Muscle layer of duodenum (tissue), 2 donors: ENCODE results near the gene BLMH.
"Not testable (repeated sequence)": the region's sequence is repeated elsewhere in the genome, so short reads cannot be mapped to it uniquely, and the experiment has no call there.

Experiments used
- H3K27ac ChIP-seq: one replicate; pipeline ENCODE4 v1.7.0; 2013; ENCODE audit warnings: mild to moderate bottlenecking, low read length
- H3K27me3 ChIP-seq: one replicate; pipeline ENCODE4 v1.7.0; 2013; ENCODE audit warnings: low read depth, mild to moderate bottlenecking, control low read depth, low read length
- H3K36me3 ChIP-seq, 2 donors: one replicate each; pipeline ENCODE4 v1.7.0; 2013; ENCODE audit warnings: low read length in 2 of 2, control low read depth in 1 of 2, mild to moderate bottlenecking in 1 of 2; ENCODE audit not compliant: insufficient read depth in 2 of 2, control insufficient read depth in 1 of 2
- H3K4me1 ChIP-seq, 2 donors: one replicate each; pipeline ENCODE4 v1.7.0; 2013; ENCODE audit warnings: low read length in 2 of 2, mild to moderate bottlenecking in 2 of 2, control low read depth in 1 of 2, moderate library complexity in 1 of 2; ENCODE audit not compliant: insufficient read depth in 2 of 2, control insufficient read depth in 1 of 2
- H3K4me3 ChIP-seq, 2 donors: one replicate each; pipeline ENCODE4 v1.7.0; 2013; ENCODE audit warnings: low read length in 2 of 2, low read depth in 1 of 2, mild to moderate bottlenecking in 1 of 2
- H3K9me3 ChIP-seq, 2 donors: one replicate each; pipeline ENCODE4 v1.7.0; 2013; ENCODE audit warnings: low read length in 2 of 2, control low read depth in 1 of 2, mild to moderate bottlenecking in 1 of 2; ENCODE audit not compliant: control insufficient read depth in 1 of 2
- donor health status: healthy.

The BLMH gene

DNA sequence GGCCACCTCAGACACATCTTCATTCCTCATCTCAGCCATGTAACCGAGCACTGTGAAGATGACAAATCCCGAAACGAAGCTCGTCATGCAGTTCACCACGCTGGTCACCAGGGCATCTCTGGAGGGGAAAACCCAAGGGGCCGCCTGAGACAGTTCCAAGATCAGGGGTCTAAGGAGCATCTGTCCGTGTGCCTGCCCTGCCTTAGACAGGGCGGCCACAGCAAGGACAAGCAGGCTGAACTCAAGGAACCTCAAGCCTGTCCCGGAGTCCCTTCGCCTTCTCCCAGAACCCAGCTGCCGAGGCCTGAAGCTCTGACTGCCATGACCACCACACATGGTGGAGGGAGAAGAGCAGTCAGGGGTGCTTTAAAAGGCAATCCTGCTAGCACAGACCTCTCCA lies 79.0 kb downstream of the BLMH start:
- Histone ChIP-seq H3K4me3 (no peak overlapping the region), H3K4me1 (no peaks in the 10 kb centered on the region), H3K36me3 (no peaks in the 10 kb centered on the region), H3K9me3 (no peaks in the 10 kb centered on the region), H3K27me3 (no peaks in the 10 kb centered on the region), H3K27ac (no peak overlapping the region)

DNA sequence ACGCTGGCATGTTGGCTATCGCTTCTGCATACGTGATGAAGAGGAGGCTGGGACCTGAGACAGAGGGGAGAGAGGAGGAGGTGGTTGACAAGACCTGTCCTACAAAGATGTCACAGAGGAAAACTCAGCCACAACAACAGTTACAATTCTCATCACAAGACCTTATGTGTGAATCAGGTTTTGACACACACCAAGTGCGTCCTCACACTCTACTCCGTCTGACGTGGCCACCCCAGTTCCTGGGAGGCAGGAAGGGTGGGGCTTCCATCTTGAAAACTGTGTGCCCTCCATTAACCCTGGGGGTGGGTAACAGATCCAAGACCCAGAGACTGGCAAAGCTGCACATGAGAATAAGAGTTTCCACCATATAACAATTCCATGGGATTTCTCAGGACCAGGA lies 80.4 kb downstream of the BLMH start:
- Histone ChIP-seq H3K36me3 (no peaks in the 10 kb centered on the region), H3K27ac (no peak overlapping the region), H3K27me3 (no peaks in the 10 kb centered on the region), H3K4me1 (no peaks in the 10 kb centered on the region), H3K4me3 (no peak overlapping the region), H3K9me3 (no peaks in the 10 kb centered on the region)

DNA sequence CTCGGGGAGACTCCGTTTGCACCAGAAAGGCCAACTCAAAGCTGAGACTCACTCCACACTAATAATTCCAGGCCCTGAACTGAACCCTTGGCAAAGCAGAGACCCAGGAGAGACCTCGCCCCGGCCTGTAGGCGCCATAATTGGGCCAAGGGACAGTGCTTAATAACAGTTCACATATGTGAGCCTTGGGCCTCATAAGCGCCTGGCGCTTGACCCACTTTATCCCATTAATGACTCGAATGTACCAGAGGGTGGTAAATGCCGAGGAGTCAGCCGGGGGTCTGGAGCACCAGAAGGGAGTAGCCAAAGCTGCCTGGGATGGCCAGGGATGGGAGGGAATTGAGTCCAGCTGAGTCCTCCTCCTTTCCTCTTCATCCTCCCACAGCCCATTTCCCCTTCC lies 80.8 kb downstream of the BLMH start:
- no peak overlapping the region for H3K4me3 ChIP-seq
- H3K4me1 ChIP-seq: no peaks in the 10 kb centered on the region
- no peaks in the 10 kb centered on the region for H3K36me3 ChIP-seq
- H3K27me3 ChIP-seq: no peaks in the 10 kb centered on the region
- no peak overlapping the region for H3K27ac ChIP-seq
- H3K9me3 ChIP-seq: no peaks in the 10 kb centered on the region

DNA sequence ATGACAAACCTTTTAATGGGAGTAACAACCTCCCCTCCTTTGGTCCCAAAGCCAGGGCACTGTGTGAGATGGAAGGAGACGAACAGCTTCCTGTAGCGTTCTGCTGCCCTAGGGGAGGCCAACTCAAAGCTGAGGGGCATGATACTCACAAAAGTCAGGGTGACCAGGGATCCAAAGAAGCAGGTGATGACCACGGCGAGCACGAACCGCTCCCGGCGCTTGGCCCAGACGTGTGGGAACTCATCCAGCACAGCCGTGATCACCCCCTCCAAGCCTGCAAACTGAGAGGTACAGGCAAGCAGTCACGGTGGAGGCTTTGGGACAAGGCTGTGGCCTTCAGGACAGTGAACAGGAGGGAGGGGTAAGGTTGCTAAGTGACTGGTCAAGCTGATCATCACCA lies 81.4 kb downstream of the BLMH start:
- H3K9me3 ChIP-seq: no peaks in the 10 kb centered on the region
- H3K27me3 ChIP-seq: no peaks in the 10 kb centered on the region
- no peaks in the 10 kb centered on the region for H3K4me1 ChIP-seq
- no peak overlapping the region for H3K27ac ChIP-seq
- no peaks in the 10 kb centered on the region for H3K36me3 ChIP-seq
- H3K4me3 ChIP-seq: no peak overlapping the region

- Histone ChIP-seq H3K9me3 (no peaks in the 10 kb centered on the region), H3K4me3 (no peak overlapping the region), H3K27me3 (no peaks in the 10 kb centered on the region), H3K4me1 (no peaks in the 10 kb centered on the region), H3K27ac (no peak overlapping the region), H3K36me3 (no peaks in the 10 kb centered on the region)
These were observed 81.8 kb downstream of the BLMH start for GRCh38 chr17:30209930-30210329.

GRCh38 chr17:30208214-30208613 lies 83.5 kb downstream of the BLMH start:
- Histone ChIP-seq H3K9me3 (no peaks in the 10 kb centered on the region), H3K4me1 (no peaks in the 10 kb centered on the region), H3K4me3 (no peak overlapping the region), H3K36me3 (no peaks in the 10 kb centered on the region), H3K27ac (no peak overlapping the region), H3K27me3 (no peaks in the 10 kb centered on the region)

- Histone ChIP-seq H3K36me3 (no peaks in the 10 kb centered on the region), H3K4me1 (no peaks in the 10 kb centered on the region), H3K27ac (no peak overlapping the region), H3K27me3 (no peaks in the 10 kb centered on the region), H3K9me3 (no peaks in the 10 kb centered on the region), H3K4me3 (no peak overlapping the region)
These were observed 84.1 kb downstream of the BLMH start for GRCh38 chr17:30207655-30208054.

- H3K27ac ChIP-seq: no peak overlapping the region
- no peaks in the 10 kb centered on the region for H3K9me3 ChIP-seq
- H3K4me3 ChIP-seq: no peak overlapping the region
- no peaks in the 10 kb centered on the region for H3K27me3 ChIP-seq
- H3K4me1 ChIP-seq: no peaks in the 10 kb centered on the region
- H3K36me3 ChIP-seq: no peaks in the 10 kb centered on the region
These were observed 88.2 kb downstream of the BLMH start for GRCh38 chr17:30203471-30203981.

DNA sequence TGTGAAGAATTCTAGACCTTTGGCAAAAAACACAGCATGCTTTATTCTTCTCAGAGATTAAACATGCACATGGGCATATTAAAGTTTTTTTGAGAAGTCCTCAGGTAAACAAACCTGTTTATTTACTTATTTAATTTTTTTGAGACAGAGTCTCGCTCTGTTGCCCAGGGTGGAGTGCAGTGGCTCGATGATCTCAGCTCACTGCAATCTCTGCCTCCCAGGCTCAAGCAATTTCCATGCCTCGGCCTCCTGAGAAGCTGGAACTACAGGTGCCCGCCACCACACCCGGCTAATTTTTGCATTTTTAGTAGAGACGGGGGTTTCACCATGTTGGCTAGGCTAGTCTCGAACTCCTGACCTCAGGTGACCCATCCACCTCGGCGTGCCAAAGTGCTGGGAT lies 91.1 kb downstream of the BLMH start:
- H3K4me1 ChIP-seq, H3K27ac ChIP-seq, H3K9me3 ChIP-seq, H3K36me3 ChIP-seq, H3K27me3 ChIP-seq, H3K4me3 ChIP-seq: not testable (repeated sequence)

DNA sequence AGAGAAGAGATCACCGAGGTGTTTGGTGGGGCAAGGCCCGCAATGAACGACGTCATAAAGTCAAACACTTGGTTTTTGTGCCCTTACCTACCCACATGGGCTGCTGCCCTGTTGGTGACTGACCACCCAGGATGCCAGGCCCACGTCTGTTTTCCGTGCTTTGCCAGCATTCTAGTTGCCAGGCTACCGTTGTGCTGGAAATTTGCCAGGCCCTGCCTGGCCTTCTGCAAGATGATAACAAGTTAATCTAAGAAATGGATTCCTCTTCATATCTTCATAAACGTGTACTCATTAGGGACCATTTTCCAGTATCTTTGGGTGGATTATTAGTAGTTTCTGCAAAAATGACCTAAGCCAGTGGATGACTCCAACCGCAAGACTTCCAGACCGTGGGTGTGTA lies 91.6 kb downstream of the BLMH start:
- Histone ChIP-seq H3K4me1 (no peaks in the 10 kb centered on the region), H3K9me3 (no peaks in the 10 kb centered on the region), H3K4me3 (no peak overlapping the region), H3K27me3 (no peaks in the 10 kb centered on the region), H3K27ac (no peak overlapping the region), H3K36me3 (no peaks in the 10 kb centered on the region)

GRCh38 chr17:30199600-30199999 lies 92.1 kb downstream of the BLMH start:
- no peaks in the 10 kb centered on the region for H3K9me3 ChIP-seq
- H3K4me1 ChIP-seq: no peaks in the 10 kb centered on the region
- H3K36me3 ChIP-seq: no peaks in the 10 kb centered on the region
- no peak overlapping the region for H3K4me3 ChIP-seq
- no peak overlapping the region for H3K27ac ChIP-seq
- H3K27me3 ChIP-seq: no peaks in the 10 kb centered on the region
